Astrocyte of the cerebellum (primary cell): ENCODE results near the gene TCF7L2.

Experiments used
- DNase-seq: peaks from one replicate; pipeline ENCODE4 v3.0.0-alpha.2; 2011; ENCODE audit warnings: low read depth
- H3K4me3 ChIP-seq: 2 replicates; pipeline ENCODE4 v1.5.1; 2011; ENCODE audit warnings: mild to moderate bottlenecking, low read depth, low read length, moderate library complexity
- CTCF ChIP-seq: IDR thresholded peaks from 2 replicates; pipeline ENCODE4 v1.5.1; 2012; ENCODE audit warnings: low read length, low read depth, moderate library complexity, mild to moderate bottlenecking; ENCODE audit errors: missing control alignments
- in situ Hi-C: cut with HindIII; loops from 2 replicates; pipeline ENCODE4 v1.10.0; 2017; ENCODE audit warnings: low sequenced_read_pairs

TCF7L2 gene

GRCh38 chr10:113035732-113036312 lies 85.8 kb downstream of the TCF7L2 start:
- DNase-seq, result no peak
- in situ Hi-C loops, result no loop called here
- no peak overlapping the region for H3K4me3 ChIP-seq
- no peak for TF ChIP-seq CTCF

- in situ Hi-C loops, result no loop called here
- H3K4me3 ChIP-seq, result no peak overlapping the region
- no peak for TF ChIP-seq CTCF
- no peak for DNase-seq
These were observed 86.6 kb downstream of the TCF7L2 start for GRCh38 chr10:113036619-113037018.

GRCh38 chr10:113037218-113037617 lies 87.2 kb downstream of the TCF7L2 start:
- DNase-seq, result no peak
- TF ChIP-seq CTCF, result no peak
- in situ Hi-C loops, result no loop called here

GRCh38 chr10:113038183-113038582 lies 88.1 kb downstream of the TCF7L2 start:
- DNase-seq, result no peak
- no peak overlapping the region for H3K4me3 ChIP-seq
- TF ChIP-seq CTCF, result no peak
- in situ Hi-C loops, result no loop called here

More at GRCh38 chr10:113037218-113037617, 87.2 kb downstream of the TCF7L2 start:
- no peak overlapping the region for H3K4me3 ChIP-seq

- in situ Hi-C loops, result no loop called here
- H3K4me3 ChIP-seq, result no peak overlapping the region
- no peak for TF ChIP-seq CTCF
- no peak for DNase-seq
These were observed 88.9 kb downstream of the TCF7L2 start for GRCh38 chr10:113038985-113039384.

GRCh38 chr10:113041324-113041723 lies 91.3 kb downstream of the TCF7L2 start:
- no peak for TF ChIP-seq CTCF
- no peak for DNase-seq
- in situ Hi-C loops, result no loop called here
- H3K4me3 ChIP-seq, result no peak overlapping the region
